SU-DHL-6 (cell line): ENCODE data around the gene YIPF7.

ENCODE experiments used
- H2AFZ ChIP-seq: fragments of 200-600 bp; sonication (generic); 2 replicates; pipeline ENCODE4 v1.6.1; 2014; ENCODE audit warnings: low read depth, mild to moderate bottlenecking, moderate library complexity, mixed read lengths, antibody characterized with exemption, low read length; ENCODE audit not compliant: severe bottlenecking
- H3F3A ChIP-seq: fragments of 200-600 bp; shearing (Covaris generic); 2 replicates; pipeline ENCODE4 v1.6.0; 2016; ENCODE audit warnings: antibody characterized with exemption, mild to moderate bottlenecking; ENCODE audit not compliant: insufficient read depth
- H3K27ac ChIP-seq: fragments of 200-600 bp; sonication (generic); 2 replicates; pipeline ENCODE4 v1.5.1; 2016; ENCODE audit warnings: low read depth, mild to moderate bottlenecking, low read length, moderate library complexity, mixed read lengths
- H3K27me3 ChIP-seq: fragments of 200-600 bp; sonication (generic), shearing (Covaris generic); 2 replicates; pipeline ENCODE4 v1.6.0; 2014; ENCODE audit warnings: mild to moderate bottlenecking, low read length
- H3K36me3 ChIP-seq: fragments of 200-600 bp; sonication (generic); 2 replicates; pipeline ENCODE4 v1.6.1; 2014; ENCODE audit warnings: mild to moderate bottlenecking, low read length, mixed read lengths
- H3K4me2 ChIP-seq: fragments of 300-600, 200-600 bp; shearing (Covaris generic), sonication (generic); 2 replicates; pipeline ENCODE4 v1.6.0; 2014; ENCODE audit warnings: low read length, low read depth, mild to moderate bottlenecking; ENCODE audit not compliant: poor library complexity, severe bottlenecking
- H3K4me3 ChIP-seq: fragments of 200-600 bp; sonication (generic); 2 replicates; pipeline ENCODE4 v1.5.1; 2014; ENCODE audit warnings: antibody characterized with exemption, low read length, mild to moderate bottlenecking, mixed read lengths; ENCODE audit not compliant: insufficient read depth, poor library complexity, severe bottlenecking
- H3K79me2 ChIP-seq: fragments of 200-600 bp; sonication (generic); 2 replicates; pipeline ENCODE4 v1.6.1; 2014; ENCODE audit warnings: mild to moderate bottlenecking, low read length, moderate library complexity; ENCODE audit not compliant: insufficient read depth
- H3K9ac ChIP-seq: fragments of 200-600 bp; sonication (generic); 2 replicates; pipeline ENCODE4 v1.7.0; 2014; ENCODE audit warnings: mild to moderate bottlenecking, low read length
- H3K9me2 ChIP-seq: fragments of 200-600 bp; sonication (generic); replicated peaks from 2 replicates; pipeline ENCODE4 v1.6.1; 2014; ENCODE audit warnings: low read length; ENCODE audit not compliant: insufficient read depth
- H3K9me3 ChIP-seq: fragments of 200-600 bp; sonication (generic); 2 replicates; pipeline ENCODE4 v1.6.1; 2014; ENCODE audit warnings: low read length, mixed read lengths; ENCODE audit not compliant: insufficient read depth
- H4K20me1 ChIP-seq: fragments of 200-600 bp; sonication (generic); 2 replicates; pipeline ENCODE4 v1.6.1; 2014; ENCODE audit warnings: low read depth, mild to moderate bottlenecking, antibody characterized with exemption, low read length, moderate library complexity, mixed read lengths
- CTCF ChIP-seq: fragments of 200-600 bp; sonication (generic); IDR thresholded peaks from one replicate; pipeline ENCODE4 v1.5.1; 2017; ENCODE audit warnings: antibody characterized with exemption, mild to moderate bottlenecking, low read length, moderate library complexity; ENCODE audit not compliant: insufficient read depth, poor library complexity, severe bottlenecking
- EZH2phosphoT487 ChIP-seq: fragments of 200-600 bp; sonication (generic), shearing (Covaris generic); conservative IDR thresholded peaks from 2 replicates; pipeline ENCODE4 v1.6.1; 2018; ENCODE audit warnings: mild to moderate bottlenecking, antibody characterized with exemption, low read length, moderate library complexity, mixed read lengths

YIPF7 gene

GRCh38 chr4:44652002-44652401 is 577 bp upstream of the YIPF7 start:
- Histone ChIP-seq H3K4me3 (no peak overlapping the region), H3K9ac (no peak overlapping the region), H3K9me2 (no peaks in the 10 kb centered on the region), H3K79me2 (no peaks in the 10 kb centered on the region), H3F3A (no peaks in the 10 kb centered on the region), H2AFZ (no peak overlapping the region), H3K27me3 (no peaks in the 10 kb centered on the region), H3K36me3 (no peaks in the 10 kb centered on the region), H4K20me1 (no peaks in the 10 kb centered on the region), H3K9me3 (no peaks in the 10 kb centered on the region), H3K4me2 (no peak overlapping the region), H3K27ac (no peak overlapping the region)
- TF ChIP-seq CTCF = no peak
- no peak for TF ChIP-seq EZH2phosphoT487

GRCh38 chr4:44646151-44646550 is 5.3 kb downstream of the YIPF7 start:
- H3K79me2 ChIP-seq = no peaks in the 10 kb centered on the region
- no peaks in the 10 kb centered on the region for H3K27me3 ChIP-seq
- H3K9me2 ChIP-seq = no peaks in the 10 kb centered on the region
- no peaks in the 10 kb centered on the region for H4K20me1 ChIP-seq
- H3F3A ChIP-seq = no peaks in the 10 kb centered on the region
- H3K36me3 ChIP-seq = no peaks in the 10 kb centered on the region
- TF ChIP-seq EZH2phosphoT487 (no peak), CTCF (no peak)
- H2AFZ ChIP-seq = no peak overlapping the region
- H3K4me2 ChIP-seq = no peak overlapping the region
- no peak overlapping the region for H3K4me3 ChIP-seq
- no peak overlapping the region for H3K9ac ChIP-seq
- no peak overlapping the region for H3K27ac ChIP-seq
- H3K9me3 ChIP-seq = peaks cover 4% of the 10 kb centered on the region; the same call in 1 of the 2 replicates

- no peak for TF ChIP-seq EZH2phosphoT487
- no peak overlapping the region for H3K4me2 ChIP-seq
- no peaks in the 10 kb centered on the region for H4K20me1 ChIP-seq
- H3K27me3 ChIP-seq = no peaks in the 10 kb centered on the region
- no peaks in the 10 kb centered on the region for H3K79me2 ChIP-seq
- H3K9me3 ChIP-seq = no peaks in the 10 kb centered on the region
- no peaks in the 10 kb centered on the region for H3K9me2 ChIP-seq
- H3K36me3 ChIP-seq = no peaks in the 10 kb centered on the region
- no peaks in the 10 kb centered on the region for H3F3A ChIP-seq
- H3K27ac ChIP-seq = no peak overlapping the region
- H3K4me3 ChIP-seq = no peak overlapping the region
- no peak overlapping the region for H2AFZ ChIP-seq
- H3K9ac ChIP-seq = no peak overlapping the region
These were observed 13.3 kb downstream of the YIPF7 start for GRCh38 chr4:44638091-44638490.

GRCh38 chr4:44632733-44633132 is 18.7 kb downstream of the YIPF7 start:
- no peak overlapping the region for H3K9ac ChIP-seq
- H3F3A ChIP-seq = no peaks in the 10 kb centered on the region
- H3K9me3 ChIP-seq = no peaks in the 10 kb centered on the region
- no peak overlapping the region for H3K4me2 ChIP-seq
- H3K79me2 ChIP-seq = no peaks in the 10 kb centered on the region
- no peaks in the 10 kb centered on the region for H3K27me3 ChIP-seq
- no peaks in the 10 kb centered on the region for H4K20me1 ChIP-seq
- no peak overlapping the region for H3K4me3 ChIP-seq
- TF ChIP-seq CTCF = no peak
- no peak for TF ChIP-seq EZH2phosphoT487
- H2AFZ ChIP-seq = no peak overlapping the region
- H3K27ac ChIP-seq = no peak overlapping the region
- no peaks in the 10 kb centered on the region for H3K36me3 ChIP-seq
- H3K9me2 ChIP-seq = no peaks in the 10 kb centered on the region
